ENCODE measurements around the gene PCYOX1L.
"Not testable (repeated sequence)": the region's sequence is repeated elsewhere in the genome, so short reads cannot be mapped to it uniquely, and the experiment has no call there.

The PCYOX1L gene

GRCh38 chr5:149389552-149390495 is 32.0 kb downstream of the PCYOX1L start:
- peak; percentile 13 to 35 (median 23) for DNase-seq

DNA sequence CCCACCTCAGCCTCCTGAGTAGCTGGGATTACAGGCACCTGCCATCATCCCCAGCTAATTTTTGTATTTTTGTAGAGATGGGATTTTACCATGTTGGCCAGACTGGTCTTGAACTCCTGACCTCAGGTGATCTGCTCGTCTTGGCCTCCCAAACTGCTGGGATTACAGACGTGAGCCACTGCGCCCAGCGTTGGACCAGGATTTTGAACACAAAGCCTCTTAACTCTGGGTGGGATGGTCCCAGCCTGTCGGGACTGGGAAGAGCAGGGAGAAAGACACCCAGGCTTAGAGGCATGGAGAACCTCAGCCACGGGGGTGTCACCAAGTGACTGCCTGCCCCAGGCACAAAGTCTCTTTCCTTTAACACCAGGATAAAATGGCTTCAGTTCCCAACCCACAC is 33.2 kb downstream of the PCYOX1L start:
- not testable (repeated sequence) for DNase-seq

- no peak for DNase-seq
These were observed 33.7 kb downstream of the PCYOX1L start for GRCh38 chr5:149391524-149391923.

GRCh38 chr5:149392718-149393117 is 34.9 kb downstream of the PCYOX1L start:
- DNase-seq = no peak

- not testable (repeated sequence) for DNase-seq
These were observed 37.1 kb downstream of the PCYOX1L start for GRCh38 chr5:149394996-149395395.

DNA sequence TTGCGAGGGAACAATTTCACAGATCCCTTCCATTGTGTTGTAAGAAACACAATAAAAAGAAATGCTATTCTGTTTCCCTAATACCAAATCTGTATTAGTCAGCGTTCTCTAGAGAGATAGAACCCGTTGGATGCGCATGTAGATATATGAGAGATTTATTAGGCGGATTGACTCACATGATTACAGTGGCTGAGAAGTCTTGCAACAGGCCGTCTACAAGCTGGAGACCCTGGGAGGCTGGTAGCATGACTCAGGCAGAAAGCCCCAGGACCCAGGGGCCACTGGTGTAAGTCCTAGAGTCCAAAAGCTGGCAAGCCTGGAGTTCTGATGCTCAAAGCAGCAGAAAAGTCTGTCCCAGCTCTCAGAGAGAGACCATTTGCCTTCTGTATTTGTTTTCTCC is 39.7 kb downstream of the PCYOX1L start:
- peak in 1 of 3 donors; percentile 22 for DNase-seq

DNA sequence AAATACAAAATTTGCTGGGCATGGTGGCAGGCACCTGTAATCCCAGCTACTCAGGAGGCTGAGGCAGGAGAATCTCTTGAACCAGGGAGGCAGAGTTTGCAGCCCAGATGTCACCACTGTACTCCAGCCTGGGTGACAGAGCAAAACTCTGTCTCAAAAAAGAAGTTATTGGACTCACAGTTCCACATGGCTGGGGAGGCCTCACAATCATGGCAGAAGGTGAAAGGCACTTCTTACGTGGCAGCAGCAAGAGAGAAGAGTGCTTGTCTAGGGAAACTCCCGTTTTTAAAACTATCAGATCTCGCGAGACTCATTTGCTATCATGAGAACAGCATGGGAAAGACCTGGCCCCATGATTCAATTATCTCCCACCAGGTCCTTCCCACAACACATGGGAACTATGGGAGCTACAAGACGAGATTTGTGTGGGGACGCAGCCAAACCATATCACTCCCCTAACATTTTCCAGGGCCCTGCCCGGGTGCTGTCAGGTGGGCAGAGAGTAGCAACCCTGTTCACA is 41.0 kb downstream of the PCYOX1L start:
- DNase-seq = not testable (repeated sequence)

GRCh38 chr5:149399775-149400174 is 41.9 kb downstream of the PCYOX1L start:
- no peak for DNase-seq

GRCh38 chr5:149400304-149400703 is 42.5 kb downstream of the PCYOX1L start:
- no peak for DNase-seq

- DNase-seq = no peak
These were observed 43.2 kb downstream of the PCYOX1L start for GRCh38 chr5:149401051-149401450.

GRCh38 chr5:149402291-149402690 is 44.4 kb downstream of the PCYOX1L start:
- DNase-seq = no peak

DNA sequence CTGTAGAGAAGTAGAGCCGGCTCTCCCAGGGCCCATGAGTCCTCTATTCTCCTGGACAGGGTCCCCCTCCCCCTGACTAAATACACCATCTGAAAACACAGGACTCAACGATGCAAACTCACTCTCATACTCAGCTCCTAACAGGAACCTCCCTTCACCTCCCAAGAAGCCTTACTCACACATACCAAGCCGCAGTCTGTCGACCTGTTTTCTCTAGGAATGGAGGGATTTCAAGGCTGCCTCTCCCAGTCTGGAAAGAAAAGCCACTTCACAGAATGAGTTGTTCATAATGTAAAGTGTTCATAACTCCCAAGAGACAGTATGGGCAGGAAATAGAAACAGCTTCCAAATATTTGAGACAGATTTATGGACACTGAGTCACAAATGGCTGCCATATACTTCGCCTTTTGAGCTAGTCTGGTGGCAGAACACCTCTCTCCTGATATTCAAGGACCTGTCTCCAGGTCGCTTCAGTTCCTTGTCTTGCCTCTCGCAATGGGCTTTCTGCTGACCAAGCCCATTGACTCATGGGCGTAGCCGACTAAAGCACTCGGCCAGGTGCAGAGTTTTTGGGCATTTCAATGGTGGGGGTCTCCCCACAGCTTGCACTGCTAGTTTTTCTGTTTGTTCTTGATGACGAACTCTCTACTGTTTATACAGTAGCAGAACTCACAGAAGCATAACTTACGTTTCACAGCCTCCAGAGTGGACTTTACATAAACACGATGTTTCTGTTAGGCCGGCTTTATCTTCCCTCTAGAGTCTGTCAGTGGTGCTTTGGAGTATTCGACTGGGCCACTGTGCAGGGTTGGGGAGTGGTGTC is 46.3 kb downstream of the PCYOX1L start:
- DNase-seq = no peak

DNA sequence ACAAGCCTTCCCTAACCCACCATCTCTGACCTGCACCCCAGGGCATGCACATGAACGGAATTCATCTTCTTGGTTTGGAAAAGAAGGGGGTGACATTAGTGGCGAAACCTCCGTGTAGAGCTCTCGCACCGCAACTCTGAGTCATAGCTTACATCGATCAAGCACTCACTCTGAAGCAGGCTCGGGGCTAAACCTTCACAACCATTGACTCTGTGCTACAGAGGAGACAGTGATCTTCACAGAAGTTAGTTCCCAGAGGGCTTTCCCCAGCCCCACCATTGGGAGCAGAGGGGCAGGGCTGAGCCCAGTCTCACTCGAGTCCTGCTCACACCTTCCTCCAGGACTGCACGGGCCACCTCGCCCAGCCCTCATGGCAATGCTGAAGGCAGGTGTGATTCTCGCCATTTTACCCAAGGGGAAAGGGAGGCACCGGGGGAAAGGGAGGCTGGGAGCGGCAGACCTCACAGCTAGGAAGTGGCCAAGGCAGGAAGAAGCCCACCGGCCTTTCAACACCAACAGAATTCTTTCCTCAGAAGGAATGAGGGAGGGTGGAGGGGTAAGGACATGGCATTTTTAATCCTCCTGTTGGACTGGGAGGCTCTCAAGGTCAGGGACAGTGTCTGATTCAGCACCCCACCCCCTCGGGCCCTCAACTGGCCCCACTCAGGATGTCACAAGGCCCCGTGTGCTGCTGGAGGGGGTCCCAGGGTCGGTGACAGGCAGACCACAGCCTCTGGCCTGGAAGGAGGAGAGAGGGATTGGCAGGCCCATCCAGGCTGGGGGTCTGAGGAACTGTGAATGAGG is 47.1 kb downstream of the PCYOX1L start:
- DNase-seq = no peak

- DNase-seq = no peak
These were observed 47.8 kb downstream of the PCYOX1L start for GRCh38 chr5:149405550-149406202.

DNA sequence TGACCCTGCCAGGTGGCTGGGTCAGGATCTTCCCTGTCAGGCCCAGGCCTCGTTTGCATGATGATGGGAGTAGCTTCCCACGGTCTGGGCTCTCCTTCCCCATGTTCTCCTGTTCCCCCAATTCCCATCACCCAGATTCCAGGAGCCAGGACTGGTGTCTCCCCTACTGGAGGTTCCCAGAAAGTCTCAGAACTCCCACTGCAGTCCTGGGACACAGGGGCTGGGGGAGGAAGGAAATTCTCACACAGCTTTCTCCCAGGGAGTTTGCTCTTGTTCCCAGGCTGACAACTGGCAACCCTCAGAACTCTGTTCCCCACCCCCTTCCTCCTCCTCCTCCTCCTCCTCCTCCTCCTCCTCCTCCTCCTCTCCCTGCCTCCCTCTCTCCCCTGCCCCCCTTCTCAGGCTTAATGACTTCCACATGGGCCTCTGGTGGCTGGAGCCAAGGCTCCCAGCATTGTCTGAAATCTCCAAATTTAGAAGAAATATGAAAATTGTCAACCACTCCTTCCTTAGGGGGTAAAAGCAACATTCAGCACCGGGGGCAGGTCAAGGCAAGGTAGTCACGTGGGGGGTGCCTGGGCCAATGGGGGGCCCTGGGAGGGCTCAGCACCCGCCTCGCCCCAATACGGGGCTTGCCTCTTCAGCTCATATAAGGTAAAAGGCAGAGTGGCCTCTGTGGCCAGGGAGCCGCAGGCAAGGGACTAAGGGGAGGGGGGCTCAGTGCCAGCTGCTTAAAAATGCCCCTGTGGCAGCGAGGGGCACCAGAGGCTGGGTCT is 48.5 kb downstream of the PCYOX1L start:
- no peak for DNase-seq

GRCh38 chr5:149406979-149407306 is 49.1 kb downstream of the PCYOX1L start:
- DNase-seq = no peak

DNA sequence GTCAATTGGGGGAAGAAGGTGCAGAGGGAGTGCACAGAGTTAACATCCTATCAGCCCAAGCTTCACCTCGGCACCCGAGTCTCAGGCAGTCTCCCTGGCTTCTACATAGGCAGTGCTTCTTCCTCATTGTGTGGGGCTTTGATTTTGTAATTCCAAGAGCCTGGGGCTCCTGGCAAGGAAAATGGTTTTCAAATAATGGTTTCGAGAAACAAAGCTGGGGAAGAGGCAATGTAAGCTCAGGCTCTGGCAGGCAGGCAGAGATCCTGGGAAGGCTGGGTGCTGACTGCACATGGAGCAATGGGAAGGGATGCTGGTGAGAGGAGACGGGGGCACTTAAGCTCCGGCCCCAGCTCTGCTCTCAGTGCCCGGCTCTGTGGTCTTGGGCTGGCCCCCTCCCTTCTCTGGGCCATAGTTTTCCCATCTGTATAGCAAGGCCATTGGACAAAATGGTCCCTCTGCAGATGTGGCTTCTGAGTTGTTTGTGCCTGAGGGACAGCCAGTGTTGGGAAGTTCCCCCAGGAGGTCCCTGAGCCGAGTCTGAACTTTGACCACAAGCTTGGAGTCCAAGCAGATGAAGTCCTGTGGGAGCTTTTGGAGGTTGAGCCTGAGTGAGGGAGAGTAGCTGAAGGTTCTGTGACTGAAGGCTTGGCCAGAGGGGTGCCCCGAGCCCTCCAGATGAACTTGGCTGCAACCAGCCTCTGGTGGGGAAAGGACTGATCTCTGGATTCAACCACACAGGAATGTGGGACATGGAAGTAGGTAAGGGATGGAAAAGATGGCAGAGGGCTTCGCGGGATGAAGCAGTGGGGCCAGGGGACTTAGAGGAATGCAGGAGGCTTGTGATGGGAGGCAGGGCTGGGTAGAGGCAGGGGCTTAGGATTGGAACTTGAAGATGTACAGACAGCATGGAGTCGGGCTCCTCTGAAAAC is 49.7 kb downstream of the PCYOX1L start:
- no peak for DNase-seq

DNA sequence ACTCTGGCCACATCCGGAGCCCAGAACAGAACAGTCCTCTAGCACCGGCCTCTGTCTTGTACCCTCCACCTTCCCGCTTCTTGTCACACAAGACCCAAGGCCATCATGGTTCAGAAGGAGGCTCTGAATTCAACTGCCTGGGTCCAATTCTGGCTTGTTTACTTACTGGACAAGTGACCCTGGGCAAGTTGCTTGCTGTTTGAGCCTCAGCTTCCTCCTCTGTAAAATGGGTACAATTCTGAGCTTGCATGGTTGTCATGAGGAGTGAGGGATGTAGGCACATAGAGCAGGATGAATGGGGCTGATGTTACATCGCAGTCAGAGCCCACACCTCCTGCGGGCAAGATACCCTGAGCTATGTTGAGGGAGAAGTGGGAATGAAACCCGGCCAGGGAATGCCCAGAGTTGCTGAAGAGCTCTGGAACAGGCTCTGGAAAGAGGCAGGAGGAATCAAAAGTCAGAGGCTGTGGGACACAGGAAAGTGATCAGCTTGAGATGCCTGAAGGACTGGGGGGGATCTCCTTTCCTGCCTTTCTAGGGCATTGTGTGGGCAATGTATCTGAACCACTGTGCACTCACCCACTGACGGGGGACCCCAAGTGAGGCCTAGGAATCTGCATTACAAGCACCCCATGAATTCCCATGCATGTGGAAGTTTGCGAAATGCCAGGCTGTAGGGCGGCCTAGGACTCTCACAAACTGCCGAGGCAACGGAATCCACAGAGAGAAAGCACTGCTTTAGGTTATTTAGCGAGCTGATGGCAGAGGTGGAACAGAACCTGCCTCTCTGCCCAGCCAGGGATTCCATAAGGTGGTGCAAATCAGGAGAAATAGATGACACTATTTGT is 50.6 kb downstream of the PCYOX1L start:
- no peak for DNase-seq

DNA sequence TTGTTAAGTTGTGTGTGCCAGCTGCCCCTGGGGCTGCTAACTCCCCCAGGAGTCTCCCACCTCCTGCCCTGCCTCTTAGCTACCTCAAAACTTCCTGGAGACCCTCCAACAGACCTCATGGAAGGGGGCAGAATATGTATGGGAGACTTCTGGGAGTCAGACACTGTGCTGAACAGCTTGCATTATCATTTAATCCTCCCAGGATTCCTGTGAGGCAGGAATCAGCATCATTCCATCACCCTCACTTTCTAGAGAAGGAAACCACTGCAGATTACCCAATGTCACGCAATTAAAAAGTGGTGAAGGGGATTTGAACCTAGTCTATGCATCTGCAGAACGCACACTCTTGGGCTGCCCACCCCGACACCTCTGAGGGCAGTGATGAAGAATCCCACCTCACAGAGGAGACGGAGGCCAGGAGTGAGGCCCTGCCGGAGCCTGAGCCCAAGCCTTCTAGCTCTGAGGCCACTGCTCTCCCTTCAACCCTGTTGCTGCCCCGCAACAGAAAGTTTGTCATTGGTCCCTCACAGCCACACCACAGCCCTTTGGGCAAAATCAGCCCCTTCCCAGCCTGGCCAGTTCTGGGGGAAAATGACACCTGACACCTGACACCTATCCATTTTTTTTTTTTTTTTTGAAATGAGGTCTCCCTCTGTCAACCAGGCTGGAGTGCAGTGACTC is 51.6 kb downstream of the PCYOX1L start:
- no peak for DNase-seq

All from suppressor macrophage treated with lipopolysaccharide for 1 hour (primary cell).